Measurements from ENCODE around the gene SHMT2.

SHMT2 gene

DNA sequence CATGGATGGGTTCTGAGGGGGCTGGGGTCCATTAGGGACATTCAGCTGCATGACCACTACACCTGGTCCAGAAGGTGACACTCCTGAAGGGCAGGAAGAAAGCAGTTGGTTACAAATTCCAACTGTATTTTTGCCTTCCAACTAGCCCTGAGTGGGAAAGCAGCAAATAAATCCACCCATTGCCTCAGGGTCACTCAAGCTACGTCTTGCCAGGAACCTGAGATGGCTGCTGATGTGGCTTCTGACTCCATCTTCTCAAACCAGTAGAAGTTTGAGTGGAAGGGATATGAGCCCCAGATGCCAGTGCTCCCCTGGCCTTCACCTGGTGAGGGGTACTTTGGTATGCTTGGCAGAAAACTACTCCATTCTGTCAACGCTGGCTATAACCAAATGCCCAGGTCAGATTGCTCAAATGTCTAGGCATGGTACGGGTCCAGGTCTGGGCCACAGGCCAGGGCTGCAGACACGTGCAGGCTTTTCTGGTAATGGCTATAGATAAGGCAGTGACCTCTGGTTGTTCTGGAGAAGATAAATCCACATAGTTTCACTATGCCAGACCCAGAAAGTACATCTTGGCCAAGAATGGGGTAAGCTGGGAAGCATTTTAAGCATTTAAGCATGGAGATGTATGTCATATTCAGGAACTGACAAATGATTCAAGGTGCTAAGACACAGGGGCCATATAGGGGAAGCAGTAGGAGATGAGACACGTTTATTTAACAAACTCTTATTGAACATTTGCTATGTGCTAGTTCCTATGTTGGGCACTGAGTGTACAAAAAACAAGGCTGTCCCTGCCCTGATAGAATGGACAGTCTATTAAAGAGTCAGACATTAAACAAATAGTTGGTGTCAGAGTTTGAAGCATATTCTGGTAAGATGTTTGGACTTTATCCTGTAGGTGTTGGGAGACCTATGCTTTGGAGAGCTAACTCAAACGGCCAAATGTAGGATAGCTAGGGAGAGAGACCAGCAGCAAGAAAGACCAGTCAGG is 29.8 kb downstream of the SHMT2 start:
- Histone ChIP-seq H3K9me3 (ENCODE audit: control insufficient read depth, low read length) (no peaks in the 10 kb centered on the region), H3K36me3 (ENCODE audit: control insufficient read depth, insufficient read depth, low read length) (peaks cover 34% of the 10 kb centered on the region), H3K4me1 (ENCODE audit: control insufficient read depth, insufficient read depth, low read length, poor library complexity, severe bottlenecking) (peaks cover 9% of the 10 kb centered on the region), H3K4me3 (ENCODE audit: extremely low read depth, insufficient read depth, low read length, poor library complexity, severe bottlenecking) (no peak overlapping the region), H3K27ac (ENCODE audit: low read depth, low read length, severe bottlenecking) (no peak overlapping the region)
- WGBS, 2 experiments (ENCODE audit: insufficient coverage in 2 of 2): 82 to 90% methylated on average over 5 of the region's 6 CpGs

GRCh38 chr12:57260366-57260765 is 30.9 kb downstream of the SHMT2 start:
- no peaks in the 10 kb centered on the region for H3K9me3 ChIP-seq (ENCODE audit: control insufficient read depth, low read length)
- 67 to 85% methylated on average over 3 of the region's 4 CpGs for WGBS, 2 experiments (ENCODE audit: insufficient coverage in 2 of 2)
- H3K4me3 ChIP-seq (ENCODE audit: extremely low read depth, insufficient read depth, low read length, poor library complexity, severe bottlenecking): no peak overlapping the region
- H3K4me1 ChIP-seq (ENCODE audit: control insufficient read depth, insufficient read depth, low read length, poor library complexity, severe bottlenecking): peaks cover 7% of the 10 kb centered on the region
- H3K27ac ChIP-seq (ENCODE audit: low read depth, low read length, severe bottlenecking): no peak overlapping the region
- H3K36me3 ChIP-seq (ENCODE audit: control insufficient read depth, insufficient read depth, low read length): peaks cover 38% of the 10 kb centered on the region

GRCh38 chr12:57261428-57261865 is 31.9 kb downstream of the SHMT2 start:
- peaks cover 33% of the 10 kb centered on the region for H3K36me3 ChIP-seq (ENCODE audit: control insufficient read depth, insufficient read depth, low read length)
- no peak overlapping the region for H3K4me3 ChIP-seq (ENCODE audit: extremely low read depth, insufficient read depth, low read length, poor library complexity, severe bottlenecking)
- no peak overlapping the region for H3K27ac ChIP-seq (ENCODE audit: low read depth, low read length, severe bottlenecking)
- WGBS, 2 experiments (ENCODE audit: insufficient coverage in 2 of 2): no CpG with 5 or more reads among the region's 2 CpGs
- peaks cover 3% of the 10 kb centered on the region for H3K4me1 ChIP-seq (ENCODE audit: control insufficient read depth, insufficient read depth, low read length, poor library complexity, severe bottlenecking)
- H3K9me3 ChIP-seq (ENCODE audit: control insufficient read depth, low read length): no peaks in the 10 kb centered on the region

- 100% methylated on average over 1 of the region's 3 CpGs; no CpG with 5 or more reads in 1 of the 2 experiments for WGBS, 2 experiments (ENCODE audit: insufficient coverage in 2 of 2)
- H3K4me1 ChIP-seq (ENCODE audit: control insufficient read depth, insufficient read depth, low read length, poor library complexity, severe bottlenecking): peaks cover 3% of the 10 kb centered on the region
- no peaks in the 10 kb centered on the region for H3K9me3 ChIP-seq (ENCODE audit: control insufficient read depth, low read length)
- H3K4me3 ChIP-seq (ENCODE audit: extremely low read depth, insufficient read depth, low read length, poor library complexity, severe bottlenecking): no peak overlapping the region
- peaks cover 33% of the 10 kb centered on the region for H3K36me3 ChIP-seq (ENCODE audit: control insufficient read depth, insufficient read depth, low read length)
- H3K27ac ChIP-seq (ENCODE audit: low read depth, low read length, severe bottlenecking): no peak overlapping the region
These were observed 32.8 kb downstream of the SHMT2 start for GRCh38 chr12:57262126-57262822.

DNA sequence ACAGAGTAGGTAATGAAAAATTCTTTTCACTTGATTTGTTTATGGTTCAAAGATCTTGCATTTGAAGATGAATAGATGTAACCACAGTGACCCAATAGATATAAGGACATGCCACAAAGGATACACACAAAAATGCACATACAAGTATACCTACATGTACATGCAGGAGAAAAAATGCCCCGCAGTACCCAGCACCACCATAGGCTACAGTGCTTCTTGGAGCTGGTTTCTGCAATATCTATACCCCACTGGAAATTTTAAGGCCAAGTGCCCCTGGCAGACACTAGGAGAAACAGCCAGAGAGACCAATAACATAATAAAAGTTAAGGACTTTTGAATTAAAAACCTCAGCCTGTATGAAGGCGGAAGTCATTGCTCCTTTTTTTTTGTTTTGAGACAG is 33.6 kb downstream of the SHMT2 start:
- Histone ChIP-seq H3K4me3 (ENCODE audit: extremely low read depth, insufficient read depth, low read length, poor library complexity, severe bottlenecking) (no peak overlapping the region), H3K4me1 (ENCODE audit: control insufficient read depth, insufficient read depth, low read length, poor library complexity, severe bottlenecking) (peaks cover 3% of the 10 kb centered on the region), H3K27ac (ENCODE audit: low read depth, low read length, severe bottlenecking) (no peak overlapping the region), H3K36me3 (ENCODE audit: control insufficient read depth, insufficient read depth, low read length) (peaks cover 33% of the 10 kb centered on the region), H3K9me3 (ENCODE audit: control insufficient read depth, low read length) (no peaks in the 10 kb centered on the region)
- WGBS, 2 experiments (ENCODE audit: insufficient coverage in 2 of 2): 86 to 100% methylated on average over 1 to 2 of the region's 2 CpGs

DNA sequence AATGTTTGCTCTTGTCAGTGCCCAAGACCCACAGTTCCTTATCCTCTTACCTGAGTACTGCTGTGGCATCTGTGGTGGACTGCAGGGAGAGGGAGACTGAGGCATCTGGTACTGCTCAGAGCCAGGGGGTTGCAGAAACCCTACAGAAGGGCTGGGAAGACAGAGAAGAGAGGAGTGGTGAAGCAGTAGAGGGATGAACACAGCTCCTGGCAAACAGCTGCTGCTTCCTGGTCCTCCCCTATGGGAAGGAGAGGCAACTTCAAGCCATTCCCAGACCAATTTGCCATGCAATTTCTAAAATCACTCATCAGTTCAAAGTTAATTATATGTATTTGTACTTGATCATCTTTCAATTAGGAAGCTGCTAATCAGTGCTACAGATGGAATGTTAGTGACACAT is 37.2 kb downstream of the SHMT2 start:
- Histone ChIP-seq H3K9me3 (ENCODE audit: control insufficient read depth, low read length) (no peaks in the 10 kb centered on the region), H3K27ac (ENCODE audit: low read depth, low read length, severe bottlenecking) (no peak overlapping the region), H3K4me1 (ENCODE audit: control insufficient read depth, insufficient read depth, low read length, poor library complexity, severe bottlenecking) (no peaks in the 10 kb centered on the region), H3K36me3 (ENCODE audit: control insufficient read depth, insufficient read depth, low read length) (peaks cover 44% of the 10 kb centered on the region), H3K4me3 (ENCODE audit: extremely low read depth, insufficient read depth, low read length, poor library complexity, severe bottlenecking) (no peak overlapping the region)

GRCh38 chr12:57268264-57268663 is 38.8 kb downstream of the SHMT2 start:
- 79 to 89% methylated on average over 5 of the region's 7 CpGs for WGBS, 2 experiments (ENCODE audit: insufficient coverage in 2 of 2)
- no peak overlapping the region for H3K27ac ChIP-seq (ENCODE audit: low read depth, low read length, severe bottlenecking)

GRCh38 chr12:57270966-57271470 is 41.5 kb downstream of the SHMT2 start:
- peaks cover 36% of the 10 kb centered on the region for H3K36me3 ChIP-seq (ENCODE audit: control insufficient read depth, insufficient read depth, low read length)
- no peak overlapping the region for H3K27ac ChIP-seq (ENCODE audit: low read depth, low read length, severe bottlenecking)
- no CpG with 5 or more reads among the region's 1 CpG for WGBS, 2 experiments (ENCODE audit: insufficient coverage in 2 of 2)

More at GRCh38 chr12:57268264-57268663, 38.8 kb downstream of the SHMT2 start:
- Histone ChIP-seq H3K36me3 (ENCODE audit: control insufficient read depth, insufficient read depth, low read length) (peaks cover 40% of the 10 kb centered on the region), H3K9me3 (ENCODE audit: control insufficient read depth, low read length) (no peaks in the 10 kb centered on the region), H3K4me3 (ENCODE audit: extremely low read depth, insufficient read depth, low read length, poor library complexity, severe bottlenecking) (no peak overlapping the region), H3K4me1 (ENCODE audit: control insufficient read depth, insufficient read depth, low read length, poor library complexity, severe bottlenecking) (peaks cover 11% of the 10 kb centered on the region)

DNA sequence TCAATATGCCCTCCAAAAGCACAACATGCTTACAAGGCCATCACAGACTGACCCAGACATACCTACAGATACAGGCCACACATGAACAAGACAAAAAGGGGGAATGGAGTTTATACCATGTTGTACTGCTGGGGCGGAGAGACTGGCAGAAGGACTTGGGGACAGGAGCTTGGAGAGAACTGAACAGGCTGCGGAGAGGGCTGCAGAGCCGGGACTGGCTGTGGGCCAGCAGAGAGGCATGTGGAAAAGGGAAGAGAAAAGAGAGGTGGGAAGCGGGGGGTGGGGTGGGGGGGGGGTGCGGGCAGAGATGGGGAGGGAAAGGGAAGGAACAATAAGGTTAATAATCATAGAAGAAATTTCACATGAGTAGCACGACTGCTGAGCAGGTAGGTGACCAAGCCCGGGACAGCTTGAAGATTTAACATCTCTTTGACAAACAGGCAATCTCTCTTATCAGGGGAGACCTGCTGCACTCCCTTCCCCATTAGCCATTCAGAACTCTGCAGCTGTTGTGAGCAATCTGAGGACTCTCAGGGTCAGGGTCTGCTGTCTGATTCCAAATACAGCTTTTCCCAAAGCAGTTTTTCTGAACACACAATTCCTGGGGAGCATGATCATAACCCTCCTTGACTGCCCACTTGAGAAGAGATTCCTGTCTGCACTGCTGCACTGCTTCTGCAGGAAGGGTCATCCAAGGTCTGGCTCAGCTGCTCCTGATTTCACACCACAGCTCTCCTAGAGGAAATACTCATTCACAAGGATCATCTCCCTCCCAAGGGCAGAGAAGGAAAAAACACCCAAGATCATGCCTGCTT is 43.0 kb downstream of the SHMT2 start:
- no peak overlapping the region for H3K4me3 ChIP-seq (ENCODE audit: extremely low read depth, insufficient read depth, low read length, poor library complexity, severe bottlenecking)
- WGBS, 2 experiments (ENCODE audit: insufficient coverage in 2 of 2): 82 to 93% methylated on average over 4 to 6 of the region's 7 CpGs
- no peaks in the 10 kb centered on the region for H3K9me3 ChIP-seq (ENCODE audit: control insufficient read depth, low read length)
- H3K27ac ChIP-seq (ENCODE audit: low read depth, low read length, severe bottlenecking): peak overlapping the region; percentile 53
- H3K4me1 ChIP-seq (ENCODE audit: control insufficient read depth, insufficient read depth, low read length, poor library complexity, severe bottlenecking): peaks cover 15% of the 10 kb centered on the region
- peaks cover 27% of the 10 kb centered on the region for H3K36me3 ChIP-seq (ENCODE audit: control insufficient read depth, insufficient read depth, low read length)

More at GRCh38 chr12:57270966-57271470, 41.5 kb downstream of the SHMT2 start:
- H3K4me1 ChIP-seq (ENCODE audit: control insufficient read depth, insufficient read depth, low read length, poor library complexity, severe bottlenecking): peaks cover 15% of the 10 kb centered on the region
- no peak overlapping the region for H3K4me3 ChIP-seq (ENCODE audit: extremely low read depth, insufficient read depth, low read length, poor library complexity, severe bottlenecking)
- H3K9me3 ChIP-seq (ENCODE audit: control insufficient read depth, low read length): no peaks in the 10 kb centered on the region

- Histone ChIP-seq H3K36me3 (ENCODE audit: control insufficient read depth, insufficient read depth, low read length) (peaks cover 23% of the 10 kb centered on the region), H3K27ac (ENCODE audit: low read depth, low read length, severe bottlenecking) (no peak overlapping the region), H3K4me3 (ENCODE audit: extremely low read depth, insufficient read depth, low read length, poor library complexity, severe bottlenecking) (no peak overlapping the region), H3K4me1 (ENCODE audit: control insufficient read depth, insufficient read depth, low read length, poor library complexity, severe bottlenecking) (peaks cover 15% of the 10 kb centered on the region), H3K9me3 (ENCODE audit: control insufficient read depth, low read length) (no peaks in the 10 kb centered on the region)
These were observed 44.0 kb downstream of the SHMT2 start for GRCh38 chr12:57273516-57273915.
